Omental fat pad (tissue), 4 donors: ENCODE data around the gene FOXK1. TPM values are rescaled to one million over a fixed set of nuclear protein-coding genes. Genes with fewer than 3 reads are reported as not detected.

Experiments used
- ATAC-seq: fragments of 150-250 bp; one replicate; pipeline ENCODE4 v1.9.1; 2016; ENCODE audit warnings: mild to moderate bottlenecking, moderate library complexity; ENCODE audit not compliant: low FRiP score
- DNase-seq: peaks from one replicate; pipeline ENCODE4 v3.0.0-alpha.2; 2019; ENCODE audit warnings: low spot score
- CTCF ChIP-seq, 3 donors: fragments of 450-650 bp; IDR thresholded peaks; one replicate each; pipeline ENCODE4 v1.5.1; 2016 to 2017; ENCODE audit warnings: antibody characterized with exemption in 3 of 3, mild to moderate bottlenecking in 3 of 3, moderate library complexity in 2 of 3
- total RNA-seq, 4 donors: library from RNA; depleted of rRNA; stranded (reverse); fragments of >200 nt; gene quantifications; one replicate each; pipeline ENCODE4 v1.1.0, GENCODE V29; 2016

FOXK1 gene
- total RNA-seq, 4 donors from 2014 or later = 10.8 to 35.0 (median 20.4) TPM

GRCh38 chr7:4763091-4763793 lies 81.1 kb downstream of the FOXK1 start:
- TF ChIP-seq CTCF (IDR thresholded peaks at IDR 0.05) = no peak
- ATAC-seq (no peak), DNase-seq (no peak)

GRCh38 chr7:4763794-4764185 lies 81.7 kb downstream of the FOXK1 start:
- DNase-seq (no peak), ATAC-seq (no peak)
- no peak for TF ChIP-seq CTCF (IDR thresholded peaks at IDR 0.05)

- ATAC-seq (no peak), DNase-seq (no peak)
- TF ChIP-seq CTCF (IDR thresholded peaks at IDR 0.05) = no peak
These were observed 82.4 kb downstream of the FOXK1 start for GRCh38 chr7:4764402-4765007.

GRCh38 chr7:4765776-4766490 lies 83.8 kb downstream of the FOXK1 start:
- DNase-seq (no peak), ATAC-seq (no peak)
- no peak for TF ChIP-seq CTCF (IDR thresholded peaks at IDR 0.05)

GRCh38 chr7:4766666-4767519 lies 84.8 kb downstream of the FOXK1 start:
- DNase-seq = no peak
- no peak for ATAC-seq
- no peak for TF ChIP-seq CTCF (IDR thresholded peaks at IDR 0.05)

GRCh38 chr7:4768597-4769569 lies 86.8 kb downstream of the FOXK1 start:
- DNase-seq (no peak), ATAC-seq (no peak)
- no peak for TF ChIP-seq CTCF (IDR thresholded peaks at IDR 0.05)
